ENCODE data around the gene CHKA.

Gene CHKA

DNA sequence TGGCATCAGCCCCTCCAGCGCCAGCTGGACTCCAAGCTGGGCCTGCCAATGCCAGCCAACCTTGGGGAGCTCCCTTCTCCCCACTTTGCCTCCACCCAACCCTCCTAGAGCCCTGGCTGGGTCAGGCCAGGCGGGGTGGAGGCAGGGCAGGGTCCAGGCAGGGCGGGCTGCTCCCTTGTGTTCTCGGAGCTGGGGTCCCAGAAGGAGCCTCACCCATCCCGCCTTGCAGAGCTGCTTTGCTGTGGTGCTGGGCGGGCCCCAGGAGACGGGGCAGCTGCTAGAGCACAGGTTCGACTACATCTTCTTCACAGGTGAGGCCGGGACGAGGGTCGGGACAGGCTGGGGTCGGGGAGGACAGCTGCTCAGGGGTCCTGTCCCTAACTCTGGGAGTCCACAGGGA lies 101.7 kb downstream of the CHKA start:
- Histone ChIP-seq H3K27ac (no peak overlapping the region), H3K4me2 (ENCODE audit: low read length) (no peak overlapping the region), H3K9me3 (ENCODE audit: control insufficient read depth, low read length) (no peaks in the 10 kb centered on the region), H2AFZ (no peak overlapping the region), H3K79me2 (no peaks in the 10 kb centered on the region), H3K27me3 (ENCODE audit: control insufficient read depth, insufficient read depth, low read length) (no peaks in the 10 kb centered on the region), H3K9ac (no peak overlapping the region), H3K4me1 (no peaks in the 10 kb centered on the region), H3K36me3 (ENCODE audit: control insufficient read depth, insufficient read depth, low read length) (no peaks in the 10 kb centered on the region), H3K4me3 (ENCODE audit: low read depth, low read length) (no peak overlapping the region)
- TF ChIP-seq, protein P1, sequence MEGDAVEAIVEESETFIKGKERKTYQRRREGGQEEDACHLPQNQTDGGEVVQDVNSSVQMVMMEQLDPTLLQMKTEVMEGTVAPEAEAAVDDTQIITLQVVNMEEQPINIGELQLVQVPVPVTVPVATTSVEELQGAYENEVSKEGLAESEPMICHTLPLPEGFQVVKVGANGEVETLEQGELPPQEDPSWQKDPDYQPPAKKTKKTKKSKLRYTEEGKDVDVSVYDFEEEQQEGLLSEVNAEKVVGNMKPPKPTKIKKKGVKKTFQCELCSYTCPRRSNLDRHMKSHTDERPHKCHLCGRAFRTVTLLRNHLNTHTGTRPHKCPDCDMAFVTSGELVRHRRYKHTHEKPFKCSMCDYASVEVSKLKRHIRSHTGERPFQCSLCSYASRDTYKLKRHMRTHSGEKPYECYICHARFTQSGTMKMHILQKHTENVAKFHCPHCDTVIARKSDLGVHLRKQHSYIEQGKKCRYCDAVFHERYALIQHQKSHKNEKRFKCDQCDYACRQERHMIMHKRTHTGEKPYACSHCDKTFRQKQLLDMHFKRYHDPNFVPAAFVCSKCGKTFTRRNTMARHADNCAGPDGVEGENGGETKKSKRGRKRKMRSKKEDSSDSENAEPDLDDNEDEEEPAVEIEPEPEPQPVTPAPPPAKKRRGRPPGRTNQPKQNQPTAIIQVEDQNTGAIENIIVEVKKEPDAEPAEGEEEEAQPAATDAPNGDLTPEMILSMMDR (IDR thresholded peaks at IDR 0.05): no peak

DNA sequence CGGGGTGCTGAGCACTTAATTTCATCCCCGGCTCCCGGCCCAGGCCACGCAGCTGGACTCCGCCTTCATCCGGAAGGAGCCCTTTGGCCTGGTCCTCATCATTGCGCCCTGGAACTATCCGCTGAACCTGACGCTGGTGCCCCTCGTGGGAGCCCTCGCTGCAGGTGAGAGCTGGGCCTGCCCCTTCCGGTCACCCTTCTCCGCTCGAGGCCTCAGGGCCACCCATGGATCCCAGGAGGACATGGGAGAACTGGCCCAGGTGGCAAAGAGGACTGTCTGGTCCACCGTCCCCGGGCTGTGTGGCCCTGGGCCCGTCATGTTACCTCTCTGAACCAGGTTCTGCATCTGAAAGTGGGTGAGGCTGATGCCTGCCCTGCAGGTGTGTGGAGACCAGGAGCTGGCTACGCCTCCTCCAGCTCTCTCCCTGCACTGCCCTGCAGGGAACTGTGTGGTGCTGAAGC lies 102.4 kb downstream of the CHKA start:
- Histone ChIP-seq H3K4me3 (ENCODE audit: low read depth, low read length) (no peak overlapping the region), H2AFZ (no peak overlapping the region), H3K27me3 (ENCODE audit: control insufficient read depth, insufficient read depth, low read length) (no peaks in the 10 kb centered on the region), H3K9me3 (ENCODE audit: control insufficient read depth, low read length) (no peaks in the 10 kb centered on the region), H3K9ac (no peak overlapping the region), H3K27ac (no peak overlapping the region), H3K79me2 (no peaks in the 10 kb centered on the region), H3K4me2 (ENCODE audit: low read length) (no peak overlapping the region), H3K4me1 (no peaks in the 10 kb centered on the region), H3K36me3 (ENCODE audit: control insufficient read depth, insufficient read depth, low read length) (no peaks in the 10 kb centered on the region)
- TF ChIP-seq, protein P1 (IDR thresholded peaks at IDR 0.05): no peak

DNA sequence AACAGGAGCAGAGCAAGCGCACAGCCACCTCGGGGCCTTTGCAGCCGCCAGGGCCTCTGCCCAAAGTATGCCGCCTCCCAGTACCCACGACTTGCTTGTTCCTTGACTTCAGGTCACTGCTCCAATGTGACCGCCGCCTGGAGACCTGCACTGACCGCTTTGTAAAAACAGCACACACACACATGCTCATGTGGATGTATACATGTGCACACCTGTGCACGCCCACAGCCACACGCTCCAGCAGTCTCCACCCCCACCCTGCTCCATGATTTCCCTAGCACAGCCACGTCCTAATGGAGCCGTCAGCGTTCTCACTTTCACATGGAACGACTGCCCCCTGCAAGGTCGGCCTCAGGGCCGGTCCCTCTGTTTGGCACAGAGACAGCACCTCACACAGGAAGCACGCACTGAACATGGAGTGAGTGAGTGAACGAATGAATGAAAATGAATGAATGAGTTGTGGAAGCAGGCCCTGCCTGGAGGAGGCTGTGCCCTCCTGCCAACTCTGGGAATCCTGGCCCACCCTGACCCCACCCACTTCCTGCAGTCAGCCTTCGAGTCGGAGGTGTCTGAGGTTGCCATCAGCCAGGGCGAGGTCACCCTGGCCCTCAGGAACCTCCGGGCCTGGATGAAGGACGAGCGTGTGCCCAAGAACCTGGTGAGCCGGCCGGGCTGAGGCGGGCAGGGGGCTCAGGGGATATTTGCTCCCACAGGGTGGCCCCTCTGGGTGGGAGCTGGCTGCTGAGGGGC lies 103.0 kb downstream of the CHKA start:
- Histone ChIP-seq H3K27ac (no peak overlapping the region), H3K27me3 (ENCODE audit: control insufficient read depth, insufficient read depth, low read length) (no peaks in the 10 kb centered on the region), H3K36me3 (ENCODE audit: control insufficient read depth, insufficient read depth, low read length) (no peaks in the 10 kb centered on the region), H3K79me2 (no peaks in the 10 kb centered on the region), H3K9me3 (ENCODE audit: control insufficient read depth, low read length) (no peaks in the 10 kb centered on the region), H3K4me2 (ENCODE audit: low read length) (no peak overlapping the region), H3K4me3 (ENCODE audit: low read depth, low read length) (no peak overlapping the region), H3K4me1 (no peaks in the 10 kb centered on the region), H2AFZ (no peak overlapping the region), H3K9ac (no peak overlapping the region)
- TF ChIP-seq, protein P1 (IDR thresholded peaks at IDR 0.05): no peak

DNA sequence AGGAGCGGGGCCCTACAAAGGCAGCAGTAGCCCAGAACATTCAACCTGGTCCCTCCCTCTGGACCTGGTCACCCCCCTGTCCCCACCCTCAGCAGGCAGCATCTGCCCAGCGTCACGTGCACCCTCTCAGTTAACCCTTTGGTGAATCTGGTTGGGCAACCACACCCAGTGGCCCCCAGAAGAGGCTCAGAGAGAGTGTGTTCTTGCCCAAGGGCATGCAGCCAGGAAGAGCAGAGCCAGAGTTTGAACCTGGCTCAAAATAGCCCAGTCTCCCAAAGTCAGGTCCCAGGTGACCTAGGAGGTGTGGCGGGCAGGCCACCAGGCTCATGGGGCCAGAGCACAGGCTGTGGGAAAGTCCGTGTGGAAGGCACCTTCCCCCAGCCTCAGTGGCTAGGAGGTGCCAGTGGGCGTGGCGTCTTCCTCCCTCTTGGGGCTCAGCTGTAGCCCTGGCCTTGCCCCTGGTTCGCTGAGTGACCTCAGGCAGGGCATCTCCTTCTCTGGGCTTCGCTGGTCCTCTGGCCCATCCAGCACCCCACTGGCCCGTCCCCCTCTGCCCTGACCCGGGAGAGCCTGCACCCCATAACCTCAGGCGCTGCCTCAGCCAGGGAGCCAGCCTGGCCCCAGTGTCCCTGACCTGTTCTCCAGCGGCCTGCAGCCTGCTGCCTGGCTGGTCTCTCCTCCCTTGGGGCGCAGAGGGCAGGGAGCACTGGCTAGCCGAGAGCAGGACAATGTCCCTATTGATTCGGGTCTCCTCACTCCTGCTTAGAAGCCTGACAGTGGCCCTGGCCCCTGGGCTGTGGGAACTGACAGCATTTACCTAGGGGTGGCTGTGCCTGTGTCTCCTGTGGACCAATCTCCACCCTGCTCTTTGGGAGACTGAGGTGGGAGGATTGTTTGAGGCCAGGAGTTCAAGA lies 104.0 kb downstream of the CHKA start:
- Histone ChIP-seq H3K36me3 (ENCODE audit: control insufficient read depth, insufficient read depth, low read length) (no peaks in the 10 kb centered on the region), H3K9ac (no peak overlapping the region), H3K4me1 (no peaks in the 10 kb centered on the region), H3K4me2 (ENCODE audit: low read length) (no peak overlapping the region), H3K27ac (no peak overlapping the region), H3K79me2 (no peaks in the 10 kb centered on the region), H3K9me3 (ENCODE audit: control insufficient read depth, low read length) (no peaks in the 10 kb centered on the region), H3K4me3 (ENCODE audit: low read depth, low read length) (no peak overlapping the region), H3K27me3 (ENCODE audit: control insufficient read depth, insufficient read depth, low read length) (no peaks in the 10 kb centered on the region), H2AFZ (no peak overlapping the region)
- TF ChIP-seq, protein P1 (IDR thresholded peaks at IDR 0.05): no peak
